B cell (primary cell): ENCODE measurements around the gene SNX19. TPM values are rescaled to one million over a fixed set of nuclear protein-coding genes. Genes with fewer than 3 reads are reported as not detected.

Experiments
- ATAC-seq: fragments of 200-7000 bp; cut with Tn5 transposase; one replicate; pipeline ENCODE4 v1.10.0; 2021; ENCODE audit warnings: low read depth, mild to moderate bottlenecking, moderate number of reproducible peaks, moderate library complexity
- CTCF ChIA-PET: fragments of 350-600 bp; sonication (Branson Sonifier 250); formaldehyde crosslinking; loops from one replicate; lab custom pipeline; 2021; ENCODE audit warnings: antibody characterized with exemption, inconsistent platforms; lab: Charles Lee
- POLR2A ChIA-PET: fragments of 350-600 bp; sonication (Branson Sonifier 250); formaldehyde crosslinking; loops from one replicate; lab custom pipeline; 2021; ENCODE audit warnings: antibody characterized with exemption; lab: Charles Lee
- DNase-seq: peaks from one replicate; pipeline ENCODE4 v3.0.0; 2013
- H2AFZ ChIP-seq: 2 replicates; pipeline ENCODE4 v1.6.1; 2012; ENCODE audit warnings: mild to moderate bottlenecking, low read depth, low read length; ENCODE audit not compliant: insufficient read depth, poor library complexity, severe bottlenecking
- H3K27ac ChIP-seq, 2 donors: 1 replicate in 1 of 2; 2 replicates in 1 of 2; pipeline ENCODE4 v1.5.1; 2012 to 2013; ENCODE audit warnings: low read length in 2 of 2, mild to moderate bottlenecking in 2 of 2, moderate library complexity in 1 of 2
- H3K27me3 ChIP-seq, 4 experiments: fragments of 200-600 bp in 1 of 4; sonication (generic) in 1 of 4; replicated peaks in 1 of 4; 1 replicate in 2 of 4; 2 replicates in 2 of 4; pipeline versions ENCODE4 v1.6.1 to v1.7.0; 2013 to 2016; ENCODE audit warnings: low read length in 3 of 4, mild to moderate bottlenecking in 2 of 4, mixed read lengths in 1 of 4, moderate library complexity in 1 of 4; ENCODE audit not compliant: insufficient read depth in 4 of 4, control insufficient read depth in 3 of 4; ENCODE audit errors: control extremely low read depth in 1 of 4
- H3K36me3 ChIP-seq, 2 experiments: replicated peaks in 1 of 2; 1 replicate in 1 of 2; 2 replicates in 1 of 2; pipeline versions ENCODE4 v1.6.1 to v1.7.1; 2013; ENCODE audit warnings: low read length in 1 of 2; ENCODE audit not compliant: insufficient read depth in 2 of 2, control insufficient read depth in 1 of 2; ENCODE audit errors: control extremely low read depth in 1 of 2, extremely low read depth in 1 of 2
- H3K4me1 ChIP-seq, 2 donors: fragments of 200-600 bp in 1 of 2; sonication (generic) in 1 of 2; 1 replicate in 1 of 2; 2 replicates in 1 of 2; pipeline versions ENCODE4 v1.5.1 to v1.6.1; 2013 to 2017; ENCODE audit warnings: low read length in 2 of 2; ENCODE audit not compliant: control insufficient read depth in 2 of 2, insufficient read depth in 2 of 2
- H3K4me2 ChIP-seq: replicated peaks from 2 replicates; pipeline ENCODE3; 2012; ENCODE audit warnings: mild to moderate bottlenecking, low read depth, low read length; ENCODE audit not compliant: poor library complexity, severe bottlenecking
- H3K4me3 ChIP-seq, 5 experiments: fragments of 200-600 bp in 1 of 5; sonication (generic) in 1 of 5; 1 replicate in 3 of 5; 2 replicates in 2 of 5; pipeline versions ENCODE4 v1.5.1 to v1.7.0; 2011 to 2016; ENCODE audit warnings: low read length in 4 of 5, mild to moderate bottlenecking in 4 of 5, low read depth in 2 of 5, control low read depth in 1 of 5, moderate library complexity in 1 of 5; ENCODE audit not compliant: insufficient read depth in 1 of 5; ENCODE audit errors: control extremely low read depth in 1 of 5, extremely low read depth in 1 of 5
- H3K79me2 ChIP-seq: fragments of 200-600 bp; sonication (generic); one replicate; pipeline ENCODE4 v1.6.0; 2016; ENCODE audit warnings: low read length; ENCODE audit not compliant: control insufficient read depth, insufficient read depth
- H3K9ac ChIP-seq: fragments of 200-600 bp; sonication (generic); 2 replicates; pipeline ENCODE4 v1.6.1; 2017; ENCODE audit warnings: mild to moderate bottlenecking, low read length, moderate library complexity
- H3K9me3 ChIP-seq, 3 donors: one replicate each; pipeline versions ENCODE4 v1.6.1 to v1.7.1; 2013; ENCODE audit warnings: low read length in 2 of 3; ENCODE audit not compliant: control insufficient read depth in 2 of 3, insufficient read depth in 1 of 3; ENCODE audit errors: control extremely low read depth in 1 of 3
- H4K20me1 ChIP-seq: 2 replicates; pipeline ENCODE4 v1.6.0; 2012; ENCODE audit warnings: mild to moderate bottlenecking, low read length; ENCODE audit not compliant: insufficient read depth, control insufficient read depth, poor library complexity, severe bottlenecking
- H3K27ac Mint-ChIP-seq: one replicate; pipeline ENCODE4 v1.8.0; 2021; ENCODE audit warnings: mixed read lengths
- H3K27me3 Mint-ChIP-seq: one replicate; pipeline ENCODE4 v1.8.0; 2021; ENCODE audit warnings: mixed read lengths
- H3K4me1 Mint-ChIP-seq: one replicate; pipeline ENCODE4 v1.8.0; 2021; ENCODE audit warnings: mixed read lengths
- H3K4me3 Mint-ChIP-seq: one replicate; pipeline ENCODE4 v1.8.0; 2021; ENCODE audit warnings: mixed read lengths
- H3K9me3 Mint-ChIP-seq: one replicate; pipeline ENCODE4 v1.8.0; 2022; ENCODE audit warnings: mixed read lengths; ENCODE audit not compliant: insufficient read depth
- EZH2 ChIP-seq: IDR thresholded peaks from 2 replicates; pipeline ENCODE4 v1.6.1; 2012; ENCODE audit warnings: borderline replicate concordance, low read depth, mild to moderate bottlenecking, moderate library complexity, low read length; ENCODE audit not compliant: insufficient read depth, poor library complexity, severe bottlenecking
- WGBS: methylation state at CpG from one replicate; pipeline ENCODE4 v1.1.5; 2013; ENCODE audit warnings: missing lambda C conversion rate; ENCODE audit not compliant: insufficient coverage; 5-methylcytosine and 5-hydroxymethylcytosine counted together
- intact Hi-C: fragments of 100-400 bp; cut with micrococcal nuclease; formaldehyde crosslinking; loops from one replicate; pipeline ENCODE4 v1.10.0; 2022
- polyA plus RNA-seq: library from polyadenylated mRNA; depleted of rRNA; stranded (reverse); fragments of >200 nt; gene quantifications from 2 replicates; pipeline ENCODE4 v1.2.3, GENCODE V29; 2012
- total RNA-seq, 2 donors: library from RNA; stranded (reverse); fragments of 120-200 nt in 1 of 2; gene quantifications; 1 replicate in 1 of 2; 2 replicates in 1 of 2; pipeline versions ENCODE4 v1.2.3 to v1.2.4, GENCODE V29; 2013 to 2022
- TF ChIP-seq, protein P1 (sequence below): fragments of 200-600 bp; IDR thresholded peaks from one replicate; pipeline ENCODE4 v1.8.0; 2022; ENCODE audit warnings: antibody characterized with exemption, mild to moderate bottlenecking

Gene SNX19
- total and polyA plus RNA-seq, 2 donors (not counting 1 experiment from before 2014, with no cell fraction given) = 24.2 to 74.0 TPM

GRCh38 chr11:130945896-130946295 lies 29.6 kb upstream of the SNX19 start:
- POLR2A ChIA-PET = no interaction called here
- ATAC-seq (no peak), DNase-seq (no peak)
- H4K20me1 ChIP-seq = no peaks in the 10 kb centered on the region
- H3K9me3 ChIP-seq = peaks cover 0 to 3% (median 0%) of the 10 kb centered on the region in 3 donors
- no peak overlapping the region for H3K4me2 ChIP-seq
- no peak overlapping the region for H3K9ac ChIP-seq
- Mint-ChIP-seq H3K4me1 (no peaks in the 10 kb centered on the region), H3K27me3 (peaks cover 20% of the 10 kb centered on the region), H3K9me3 (no peaks in the 10 kb centered on the region), H3K27ac (no peak overlapping the region), H3K4me3 (no peak overlapping the region)
- H3K4me1 ChIP-seq = no peaks in the 10 kb centered on the region
- no peaks in the 10 kb centered on the region for H3K79me2 ChIP-seq
- 83% methylated on average over 3 of the region's 9 CpGs for WGBS
- no peak overlapping the region for H3K4me3 ChIP-seq
- H3K36me3 ChIP-seq = no peaks in the 10 kb centered on the region
- CTCF ChIA-PET = no interaction called here
- intact Hi-C loops = no loop called here
- peaks cover 0 to 7% (median 2%) of the 10 kb centered on the region in 4 experiments for H3K27me3 ChIP-seq
- no peak overlapping the region for H2AFZ ChIP-seq
- TF ChIP-seq EZH2 = no peak
- TF ChIP-seq, protein P1, sequence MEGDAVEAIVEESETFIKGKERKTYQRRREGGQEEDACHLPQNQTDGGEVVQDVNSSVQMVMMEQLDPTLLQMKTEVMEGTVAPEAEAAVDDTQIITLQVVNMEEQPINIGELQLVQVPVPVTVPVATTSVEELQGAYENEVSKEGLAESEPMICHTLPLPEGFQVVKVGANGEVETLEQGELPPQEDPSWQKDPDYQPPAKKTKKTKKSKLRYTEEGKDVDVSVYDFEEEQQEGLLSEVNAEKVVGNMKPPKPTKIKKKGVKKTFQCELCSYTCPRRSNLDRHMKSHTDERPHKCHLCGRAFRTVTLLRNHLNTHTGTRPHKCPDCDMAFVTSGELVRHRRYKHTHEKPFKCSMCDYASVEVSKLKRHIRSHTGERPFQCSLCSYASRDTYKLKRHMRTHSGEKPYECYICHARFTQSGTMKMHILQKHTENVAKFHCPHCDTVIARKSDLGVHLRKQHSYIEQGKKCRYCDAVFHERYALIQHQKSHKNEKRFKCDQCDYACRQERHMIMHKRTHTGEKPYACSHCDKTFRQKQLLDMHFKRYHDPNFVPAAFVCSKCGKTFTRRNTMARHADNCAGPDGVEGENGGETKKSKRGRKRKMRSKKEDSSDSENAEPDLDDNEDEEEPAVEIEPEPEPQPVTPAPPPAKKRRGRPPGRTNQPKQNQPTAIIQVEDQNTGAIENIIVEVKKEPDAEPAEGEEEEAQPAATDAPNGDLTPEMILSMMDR = no peak
- H3K27ac ChIP-seq = no peak overlapping the region

DNA sequence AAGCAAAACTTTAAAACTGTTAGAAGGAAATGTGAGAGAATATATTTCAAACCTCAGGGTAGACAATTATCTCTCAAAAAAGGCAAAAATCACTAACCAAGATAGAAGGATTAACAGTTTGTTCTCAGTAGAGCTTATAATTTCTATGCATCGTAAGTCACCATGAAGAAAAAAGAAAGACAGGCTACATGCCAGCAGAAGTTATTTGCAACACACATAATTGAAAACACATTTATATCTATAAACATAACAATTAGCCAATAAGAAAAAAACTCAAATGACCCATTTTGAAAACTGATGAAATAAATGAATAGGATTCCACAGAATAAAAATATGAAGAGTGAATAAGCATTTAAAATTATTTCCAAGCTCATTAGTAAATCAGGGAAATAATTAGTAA lies 24.4 kb upstream of the SNX19 start:
- no peak overlapping the region for H3K9ac ChIP-seq
- H3K4me1 ChIP-seq = no peaks in the 10 kb centered on the region
- ATAC-seq = no peak
- no peak overlapping the region for H3K27ac ChIP-seq
- H3K4me2 ChIP-seq = no peak overlapping the region
- ChIA-PET POLR2A (no interaction called here), CTCF (no interaction called here)
- Mint-ChIP-seq H3K9me3 (no peaks in the 10 kb centered on the region), H3K4me1 (no peaks in the 10 kb centered on the region), H3K27ac (no peak overlapping the region), H3K4me3 (no peak overlapping the region), H3K27me3 (peaks cover 25% of the 10 kb centered on the region)
- TF ChIP-seq EZH2 = no peak
- TF ChIP-seq, protein P1 = no peak
- H4K20me1 ChIP-seq = no peaks in the 10 kb centered on the region
- no peaks in the 10 kb centered on the region for H3K9me3 ChIP-seq
- no peak overlapping the region for H3K4me3 ChIP-seq
- H2AFZ ChIP-seq = no peak overlapping the region
- WGBS = no CpG with 5 or more reads among the region's 1 CpG
- no peaks in the 10 kb centered on the region for H3K36me3 ChIP-seq
- intact Hi-C loops = no loop called here
- H3K27me3 ChIP-seq = peaks cover 0 to 10% (median 5%) of the 10 kb centered on the region in 4 experiments
- no peaks in the 10 kb centered on the region for H3K79me2 ChIP-seq
- DNase-seq = no peak
